Fibroblast of skin of right biceps (primary cell): ENCODE data around the gene WWC2.

Source experiments
- DNase-seq: peaks from one replicate; pipeline ENCODE4 v3.0.0-alpha.2; 2013

Gene WWC2

DNA sequence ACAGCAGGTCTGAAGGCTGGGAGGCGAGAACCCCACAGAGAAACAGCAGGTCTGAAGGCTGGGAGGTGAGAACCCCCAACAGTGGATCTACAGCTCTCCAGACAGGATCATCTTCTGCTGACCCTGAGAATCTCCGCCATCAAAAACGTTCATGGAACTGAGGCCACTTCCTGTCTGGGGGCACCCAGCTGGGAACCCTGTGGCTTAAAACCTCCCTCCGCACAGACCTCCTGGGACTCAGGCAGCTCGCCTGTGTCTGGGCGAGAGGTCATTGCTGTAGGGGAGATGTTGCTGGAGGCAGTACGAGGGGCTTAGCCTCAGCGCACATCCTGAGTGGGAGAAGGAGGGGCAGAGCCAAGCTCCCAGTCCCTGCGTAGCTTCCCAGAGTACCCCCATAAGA lies 238.3 kb downstream of the WWC2 start:
- no peak for DNase-seq

DNA sequence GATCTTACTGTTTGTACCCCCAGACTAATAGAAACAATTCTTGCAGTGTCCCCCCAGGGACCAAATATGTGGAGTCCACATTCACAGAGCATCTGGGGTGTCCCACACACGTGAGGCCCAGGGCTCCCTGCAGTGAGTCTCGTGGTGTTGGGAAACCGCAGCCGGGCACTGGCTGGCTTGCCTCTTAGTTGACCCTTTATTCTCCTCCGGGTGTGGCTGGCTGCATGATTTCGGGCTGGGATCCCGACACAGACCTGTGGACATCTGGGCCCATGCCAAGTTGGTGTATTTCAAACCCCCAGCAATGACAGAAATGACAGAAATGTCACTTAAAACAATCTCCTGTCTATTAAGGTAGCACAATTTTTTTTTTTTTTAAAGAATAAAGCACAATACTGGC lies 238.8 kb downstream of the WWC2 start:
- no peak for DNase-seq

DNA sequence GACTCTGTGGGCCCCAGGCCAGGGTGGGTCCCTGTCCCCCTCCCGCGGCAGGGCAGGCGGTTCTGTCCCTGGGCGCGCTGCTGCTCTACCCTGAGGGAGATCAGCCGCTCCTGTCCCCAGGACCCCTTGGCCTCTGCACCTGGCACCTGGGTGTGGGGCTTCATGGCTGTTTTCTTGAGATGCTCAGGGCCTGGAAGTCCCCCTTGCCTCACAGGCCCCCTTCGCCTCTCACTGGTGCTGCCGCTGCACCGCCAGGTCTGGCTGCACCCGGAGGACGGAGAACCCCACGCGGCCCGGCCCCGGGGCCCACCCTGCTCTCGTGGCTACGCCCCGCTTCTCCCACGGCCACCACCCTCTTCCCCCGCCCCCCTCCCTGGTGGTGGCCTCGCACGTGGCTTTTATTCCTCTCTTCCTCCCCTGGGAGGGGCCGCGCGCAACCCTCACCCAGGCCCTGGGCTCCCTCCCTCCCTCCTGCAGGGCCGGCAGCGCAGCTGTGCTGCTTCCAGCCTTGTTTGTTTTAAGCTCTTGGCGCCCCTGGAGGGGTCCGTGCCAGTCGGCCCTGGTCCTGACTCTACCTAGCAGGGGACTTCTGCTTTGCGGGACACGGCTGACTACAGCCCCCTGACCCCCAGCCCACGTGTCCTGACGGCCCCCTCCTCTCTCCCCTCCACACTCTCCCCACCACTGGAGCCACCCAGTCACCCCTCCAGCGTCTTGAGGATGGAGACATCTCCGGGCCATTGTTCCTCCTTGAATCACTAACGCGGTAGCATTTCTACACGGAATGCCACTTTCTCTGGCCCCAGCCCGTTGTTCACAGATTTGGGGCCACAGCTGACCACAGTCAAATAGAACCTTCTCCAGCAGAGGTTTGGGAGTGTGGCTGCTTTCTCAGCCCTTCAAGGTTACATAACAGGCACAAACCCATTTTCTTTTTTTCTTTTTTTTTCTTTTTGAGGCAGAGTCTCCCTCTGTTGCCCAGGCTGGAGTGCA lies 243.8 kb downstream of the WWC2 start:
- peak; percentile 44 for DNase-seq

DNA sequence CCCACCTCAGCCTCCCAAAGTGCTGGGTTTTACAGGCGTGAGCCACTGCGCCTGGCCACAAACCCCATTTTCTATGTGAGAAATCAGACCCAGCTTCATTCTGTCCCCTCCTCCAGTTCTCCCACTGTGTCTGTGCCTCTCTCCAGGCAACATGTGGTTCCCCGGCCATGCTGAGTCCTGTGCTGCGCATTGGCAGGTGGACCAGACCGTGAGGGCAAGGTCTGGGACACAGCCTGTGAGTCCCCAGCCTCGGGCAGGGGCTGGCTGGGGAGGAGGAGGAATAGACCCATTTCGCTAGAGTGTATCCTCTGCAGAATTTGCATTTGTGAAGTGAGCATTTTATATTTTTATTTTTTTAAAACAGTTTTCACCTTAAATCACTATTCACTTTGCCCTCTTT lies 244.7 kb downstream of the WWC2 start:
- no peak for DNase-seq

DNA sequence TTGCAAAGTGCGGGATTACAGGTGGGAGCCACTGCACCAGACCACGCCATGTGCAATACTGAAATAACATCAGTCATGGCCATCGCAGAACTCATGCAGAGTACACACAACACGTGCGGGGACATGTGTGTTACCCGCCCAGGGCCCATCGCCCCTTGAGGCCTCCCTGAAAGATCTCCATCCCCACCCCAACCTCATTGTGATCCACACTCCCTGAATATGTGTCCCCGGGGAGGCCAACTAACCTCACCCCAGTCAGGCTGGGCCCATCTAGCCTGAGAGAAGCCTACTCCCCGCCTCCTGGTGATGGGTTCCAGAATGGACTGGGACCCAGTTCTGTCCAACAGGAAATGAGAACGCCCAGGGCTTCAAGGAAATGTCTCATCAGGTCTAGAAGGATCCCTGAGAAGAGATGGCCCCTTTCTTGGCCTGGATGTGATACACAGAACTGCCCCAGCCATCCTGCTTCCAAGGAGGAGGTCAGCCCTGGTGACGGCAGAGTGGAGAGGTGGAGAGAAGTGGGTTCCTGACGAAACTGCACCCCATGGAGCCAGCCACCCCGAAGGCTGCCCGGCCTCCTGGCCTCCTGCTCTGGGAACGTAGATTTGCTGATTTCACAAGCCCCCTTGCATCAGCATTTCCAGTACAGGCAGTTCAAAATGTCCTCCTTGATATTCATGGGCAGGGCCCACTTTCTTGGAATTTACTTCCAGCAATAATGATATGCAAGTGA lies 245.6 kb downstream of the WWC2 start:
- no peak for DNase-seq

DNA sequence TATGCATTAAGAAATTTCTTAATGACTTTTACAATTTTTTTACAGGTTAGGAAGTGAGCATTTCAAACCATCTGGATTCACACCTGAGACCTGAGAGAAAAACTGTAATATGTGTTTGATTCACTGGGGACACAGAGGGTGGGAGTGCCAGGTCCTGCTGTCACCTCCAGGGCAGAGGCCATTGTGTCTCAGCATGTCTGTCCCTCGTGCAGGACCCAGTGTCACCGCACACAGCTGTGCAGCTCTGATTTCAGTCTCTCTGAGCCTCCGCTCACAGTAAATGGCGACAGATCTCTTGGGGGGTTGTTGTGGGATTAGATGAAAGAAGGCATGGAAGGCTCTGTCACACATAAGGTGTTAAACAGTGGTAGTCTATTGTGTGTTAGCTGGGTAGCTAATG lies 246.2 kb downstream of the WWC2 start:
- no peak for DNase-seq

DNA sequence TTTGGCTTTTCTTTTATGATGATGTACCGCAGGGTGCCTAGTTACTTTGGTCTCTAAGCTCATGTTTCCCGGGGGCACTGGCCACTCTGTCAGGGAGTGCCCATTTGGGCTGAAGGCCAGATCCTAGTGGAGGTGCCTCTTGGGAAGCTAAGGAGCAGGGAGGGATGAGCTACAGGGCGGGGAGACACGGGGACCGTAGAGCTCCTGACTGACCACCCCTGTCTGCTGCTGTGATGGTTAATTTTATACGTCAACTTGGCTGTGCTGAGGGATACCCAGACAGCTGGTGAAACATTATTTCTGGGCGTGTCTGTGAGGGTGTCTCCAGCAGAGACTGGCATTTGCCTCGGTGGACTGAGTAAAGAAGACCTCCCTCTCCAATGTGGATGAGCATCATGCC lies 248.1 kb downstream of the WWC2 start:
- no peak for DNase-seq

DNA sequence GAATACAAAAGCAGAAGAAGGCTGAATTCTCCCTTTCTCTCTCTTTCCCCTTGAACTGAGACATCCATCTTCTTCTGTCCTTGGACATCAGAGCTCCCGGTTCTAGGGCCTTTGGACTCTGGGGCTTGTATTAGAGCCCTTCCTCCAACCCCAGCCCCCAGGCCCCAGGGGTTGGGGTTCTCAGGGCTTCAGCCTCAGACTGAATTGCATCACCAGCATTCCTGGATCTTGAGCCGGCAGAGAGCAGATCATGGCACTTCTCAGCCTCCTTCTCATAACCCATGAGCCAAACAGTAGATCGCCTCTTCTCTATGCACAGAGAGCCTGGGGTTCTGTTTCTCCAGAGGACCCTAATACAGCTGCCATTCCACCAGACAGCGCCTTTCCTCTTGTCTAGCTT lies 248.5 kb downstream of the WWC2 start:
- peak; percentile 68 for DNase-seq

DNA sequence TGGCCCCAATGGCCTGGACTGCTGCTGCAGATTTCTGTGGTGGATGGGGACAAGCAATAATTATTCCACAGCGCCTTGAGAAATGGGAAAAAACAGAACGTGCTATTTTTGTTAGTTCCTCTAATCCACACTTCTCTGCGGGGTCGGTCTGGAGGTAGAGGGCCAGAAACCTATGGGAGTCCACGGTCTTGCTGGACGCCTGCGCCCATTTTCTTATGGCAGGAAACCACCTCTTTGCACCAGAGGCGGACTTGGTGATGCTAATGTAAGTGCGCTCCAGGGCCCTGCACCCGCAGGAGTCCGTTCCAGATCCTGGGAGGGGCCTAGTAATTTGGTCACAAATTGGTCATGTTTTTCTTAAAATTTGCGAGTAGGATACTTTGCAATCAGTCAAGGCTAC lies 249.1 kb downstream of the WWC2 start:
- DNase-seq, result no peak

DNA sequence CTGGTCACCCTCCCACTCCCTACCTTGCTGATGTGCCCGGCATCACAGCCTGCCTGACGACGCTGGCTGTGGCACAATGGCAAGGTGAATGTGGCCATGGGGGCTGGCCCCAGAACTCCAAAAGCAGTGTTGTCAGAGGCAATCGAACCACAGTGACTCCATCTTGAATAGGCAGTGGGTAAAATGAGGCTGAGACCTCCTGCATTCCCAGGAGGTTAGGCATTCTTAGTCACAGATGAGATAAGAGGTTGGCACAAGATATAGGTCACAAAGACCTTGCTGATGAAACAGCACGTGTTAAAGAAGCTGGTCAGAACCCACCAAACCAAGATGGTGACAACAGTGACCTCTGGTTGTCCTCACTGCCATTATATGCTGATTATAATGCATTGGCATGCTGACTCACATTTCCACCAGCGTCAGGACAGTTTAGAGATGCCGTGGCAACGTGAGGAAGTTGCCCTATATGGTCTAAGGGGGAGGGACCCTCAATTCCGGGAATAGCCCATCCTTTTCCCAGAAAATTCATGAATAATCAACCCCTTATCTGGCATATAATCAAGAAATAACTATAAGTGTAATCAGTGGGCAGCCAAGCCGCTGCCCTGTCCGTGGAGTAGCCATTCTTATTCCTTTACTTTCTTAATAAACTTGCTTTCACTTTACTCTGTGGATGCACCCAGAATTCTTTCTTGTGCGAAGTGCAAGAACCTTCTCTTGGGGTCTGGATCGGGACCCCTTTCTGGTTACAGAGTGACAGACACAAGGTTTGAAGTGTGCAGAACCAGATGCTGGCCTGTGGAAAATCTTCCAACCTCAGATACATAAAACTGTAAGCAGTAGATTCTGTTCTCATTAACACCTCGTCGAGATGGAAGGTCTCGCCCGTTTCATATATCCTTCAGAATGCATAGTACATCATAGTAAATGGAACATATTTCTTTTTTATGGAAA lies 249.9 kb downstream of the WWC2 start:
- DNase-seq, result peak; percentile 99

DNA sequence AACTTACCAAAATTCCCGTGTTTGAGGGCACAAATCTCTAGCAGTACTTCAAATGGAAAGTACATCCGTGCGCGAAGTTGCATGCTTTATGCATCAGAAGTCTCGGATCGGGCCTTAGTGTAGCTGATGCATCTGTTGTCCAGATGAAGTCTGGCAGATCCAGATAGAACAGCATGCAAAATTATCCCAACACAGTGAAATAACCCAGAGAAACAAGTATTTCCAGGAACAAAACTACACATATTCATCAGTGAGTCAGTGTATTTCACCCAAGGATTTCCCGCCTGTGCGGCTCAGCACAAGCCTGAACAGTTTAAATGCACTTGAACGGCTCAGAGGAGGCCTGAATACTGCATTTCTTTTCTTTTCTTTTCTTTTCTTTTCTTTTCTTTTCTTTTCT lies 250.6 kb downstream of the WWC2 start:
- DNase-seq, result peak; percentile 94

DNA sequence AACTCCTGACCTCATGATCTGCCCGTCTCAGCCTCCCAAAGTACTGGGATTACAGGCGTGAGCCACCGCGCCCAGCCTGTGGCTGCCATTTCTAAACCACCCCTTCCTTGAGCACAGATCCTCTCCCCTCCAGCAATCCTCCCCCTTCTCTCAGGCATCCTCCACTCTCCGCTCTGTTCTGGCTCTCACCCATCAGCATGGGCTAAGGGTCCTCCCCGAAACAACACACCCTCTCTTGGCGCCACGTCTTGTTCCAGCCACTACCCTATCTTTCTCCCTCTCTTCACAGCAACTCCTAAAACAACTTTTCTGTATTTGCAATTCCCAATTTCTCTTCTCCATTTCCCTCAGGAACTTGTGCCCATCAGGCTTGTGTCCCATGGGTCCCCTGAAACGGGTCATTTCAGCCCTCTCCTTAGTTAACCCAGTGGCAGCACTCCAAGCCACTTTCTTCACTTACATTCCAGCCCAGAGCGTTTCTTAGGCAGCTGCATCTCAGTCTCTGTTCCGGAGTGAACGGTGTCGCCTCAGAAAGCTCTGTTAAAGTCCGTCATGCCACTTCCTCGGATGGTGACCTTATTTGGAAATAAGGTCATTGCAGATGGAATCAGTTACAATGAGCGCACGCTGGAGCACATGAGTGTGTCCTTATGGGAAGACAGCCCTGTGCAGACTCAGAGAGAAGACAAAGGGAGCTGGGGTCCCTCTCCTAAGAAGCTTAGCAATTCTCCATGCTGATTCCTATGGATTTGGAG lies 251.4 kb downstream of the WWC2 start:
- peak; percentile 74 for DNase-seq

DNA sequence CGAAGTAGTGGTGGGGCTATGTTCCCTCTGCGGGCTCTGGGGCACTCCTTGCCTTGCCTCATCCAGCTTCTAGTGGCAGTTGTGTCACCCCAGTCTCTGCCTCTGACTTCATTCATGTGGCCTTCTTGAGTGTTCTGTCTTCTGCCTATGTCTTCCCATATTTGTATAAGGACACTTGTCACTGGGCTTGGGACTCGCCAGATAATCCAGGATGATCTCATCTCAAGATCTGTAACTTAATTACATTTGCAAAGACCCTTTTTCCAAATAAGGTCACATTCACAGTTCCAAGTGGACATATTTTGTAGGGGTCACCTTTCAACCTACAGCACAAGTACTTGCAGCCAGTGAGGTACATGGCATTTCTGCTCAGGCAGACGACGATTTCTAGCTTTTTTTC lies 253.5 kb downstream of the WWC2 start:
- no peak for DNase-seq

DNA sequence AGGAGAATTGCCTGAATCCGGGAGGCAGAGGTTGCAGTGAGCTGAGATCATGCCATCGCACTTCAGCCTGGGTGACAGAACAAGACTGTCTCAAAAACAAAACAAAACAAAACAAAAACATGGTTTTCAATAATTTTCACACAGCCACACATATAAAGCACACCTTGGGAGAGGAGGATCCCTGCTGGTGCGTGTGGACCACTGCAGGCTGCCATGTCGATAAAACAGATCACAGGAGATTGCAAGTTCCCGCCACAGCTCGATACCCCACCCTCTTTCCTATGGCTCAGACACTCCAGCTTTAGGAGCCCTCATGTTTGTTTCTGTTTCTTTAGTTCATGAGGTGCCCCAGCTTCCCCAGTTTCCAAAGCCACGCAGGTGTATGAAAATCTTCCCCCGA lies 254.5 kb downstream of the WWC2 start:
- DNase-seq, result no peak

DNA sequence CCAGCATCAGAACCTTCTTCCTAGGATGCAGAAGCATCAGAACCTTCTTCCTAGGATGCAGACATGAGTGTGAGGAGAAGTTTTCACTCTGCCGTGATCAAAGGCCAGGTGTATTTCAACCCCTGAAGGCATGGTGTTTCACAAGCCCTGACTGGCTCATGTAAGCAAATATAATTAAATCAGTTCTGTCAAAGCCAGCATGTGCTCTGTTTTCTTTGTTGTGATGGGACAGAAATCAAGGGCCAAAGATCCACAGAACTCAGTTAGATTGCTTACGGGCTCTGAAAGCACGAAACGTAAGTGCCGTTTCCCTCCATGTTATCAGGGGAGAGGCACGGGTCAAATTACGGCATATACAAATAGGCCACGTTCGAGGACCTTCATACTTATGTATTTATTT lies 255.2 kb downstream of the WWC2 start:
- no peak for DNase-seq

DNA sequence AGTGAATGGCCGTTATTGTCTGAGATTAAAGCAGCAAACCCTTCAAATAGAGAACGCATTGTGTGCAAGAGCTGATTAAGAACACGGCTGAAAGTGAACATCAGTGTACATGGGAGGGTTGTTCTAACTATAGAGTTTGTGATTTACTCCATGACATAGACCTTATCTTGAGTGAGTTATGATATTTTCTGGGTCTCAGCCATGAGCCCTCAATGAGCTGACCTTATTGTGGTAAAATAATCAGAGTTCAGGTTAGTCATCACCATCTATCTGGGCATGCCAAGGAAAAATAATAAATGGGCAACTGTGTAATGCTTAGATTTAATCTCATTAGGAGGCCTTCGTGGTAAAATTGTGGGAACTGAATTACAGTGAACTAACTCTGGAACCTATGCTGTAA lies 256.3 kb downstream of the WWC2 start:
- DNase-seq, result peak; percentile 87

DNA sequence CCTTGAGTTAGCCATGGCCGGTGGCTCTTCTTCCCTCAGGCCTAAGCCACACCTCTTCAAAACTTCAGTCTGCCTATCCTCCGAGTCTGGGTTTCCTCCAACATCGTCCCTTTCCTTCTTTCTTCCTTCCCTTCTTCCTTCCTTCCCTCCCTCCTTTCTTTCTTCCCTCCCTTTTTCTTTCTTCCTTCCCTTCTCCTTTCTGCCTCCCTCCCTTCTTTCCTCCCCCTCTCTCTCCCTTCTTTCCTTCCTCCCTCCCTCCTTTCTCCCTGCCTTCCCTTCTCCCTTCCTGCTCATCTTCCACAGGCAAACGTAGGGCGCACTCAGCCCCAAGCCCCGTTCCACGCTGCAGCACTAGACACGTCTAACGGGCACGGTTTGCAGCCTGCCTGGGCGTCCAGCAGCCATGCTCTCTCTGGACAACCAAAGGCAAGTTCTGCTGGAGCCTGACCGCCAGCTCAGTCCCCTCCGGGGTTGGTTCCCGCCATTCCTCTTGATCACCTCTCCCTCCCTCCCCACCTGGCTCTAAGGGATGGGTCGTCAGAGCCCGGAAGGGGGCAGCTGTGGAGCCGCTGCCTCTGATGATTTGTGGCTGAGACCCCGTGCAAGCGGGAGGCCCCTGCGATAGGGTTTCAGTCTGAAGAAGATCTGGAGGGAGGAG lies 257.2 kb downstream of the WWC2 start:
- no peak for DNase-seq

DNA sequence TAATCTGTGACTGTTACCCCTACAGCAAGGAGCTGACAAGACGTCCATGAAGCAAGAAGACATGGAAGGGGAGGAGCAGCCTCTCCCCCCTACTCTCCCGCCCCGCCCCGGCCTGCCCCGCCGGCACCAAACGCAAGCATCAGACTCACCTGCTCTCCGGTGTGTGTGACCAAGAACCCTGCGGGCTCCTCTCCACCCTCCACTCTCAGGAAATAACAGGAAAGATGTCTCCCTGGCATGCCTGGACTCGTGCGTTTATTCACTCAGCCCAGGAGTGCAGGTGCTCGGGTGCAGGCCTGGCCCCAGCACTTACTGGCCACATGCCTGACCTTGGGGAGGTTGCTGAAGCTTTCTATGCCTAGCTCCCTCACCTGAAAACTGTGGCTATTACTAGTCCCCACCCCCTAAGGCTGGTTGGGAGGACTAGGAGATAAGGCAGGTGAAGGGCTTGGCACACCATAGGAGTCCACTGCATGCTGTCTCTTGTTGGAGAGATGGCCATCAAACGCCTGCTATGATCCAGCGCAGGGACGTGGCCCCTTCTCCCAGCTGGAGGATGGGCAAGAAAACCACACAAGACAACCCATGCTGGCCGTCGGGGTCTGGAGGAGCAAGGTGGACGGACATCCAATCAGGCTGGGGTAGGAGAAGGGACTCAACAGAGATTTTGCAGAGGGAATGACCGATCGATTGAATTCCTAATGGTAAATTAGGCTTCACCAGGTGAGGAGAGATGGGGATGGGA lies 258.0 kb downstream of the WWC2 start:
- DNase-seq, result no peak

DNA sequence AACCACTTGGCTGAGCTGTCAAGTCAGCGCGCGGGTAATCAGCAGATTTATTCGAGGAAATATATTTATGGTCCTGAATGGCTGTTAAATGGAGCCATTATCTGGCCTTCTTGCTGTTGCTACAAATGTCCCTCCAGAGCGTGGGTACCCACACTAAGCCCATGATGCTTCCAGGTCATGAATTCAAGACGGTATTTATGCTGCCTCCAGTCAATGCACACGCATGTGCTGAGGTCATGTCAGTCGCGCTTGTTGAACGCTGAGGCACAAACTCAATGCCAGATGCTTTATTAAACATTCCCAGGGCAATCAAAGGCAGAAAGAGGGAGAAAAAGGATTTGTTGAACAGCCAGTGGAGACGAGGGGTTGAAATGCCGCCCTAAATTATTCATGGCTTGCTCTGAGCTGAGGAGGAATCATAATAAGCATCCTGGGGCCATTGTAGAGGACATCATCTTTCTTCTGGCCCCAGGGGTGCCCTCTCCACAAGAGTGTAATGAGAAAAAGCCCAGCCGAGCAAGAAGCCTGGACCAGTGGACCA lies 259.2 kb downstream of the WWC2 start:
- DNase-seq, result no peak

DNA sequence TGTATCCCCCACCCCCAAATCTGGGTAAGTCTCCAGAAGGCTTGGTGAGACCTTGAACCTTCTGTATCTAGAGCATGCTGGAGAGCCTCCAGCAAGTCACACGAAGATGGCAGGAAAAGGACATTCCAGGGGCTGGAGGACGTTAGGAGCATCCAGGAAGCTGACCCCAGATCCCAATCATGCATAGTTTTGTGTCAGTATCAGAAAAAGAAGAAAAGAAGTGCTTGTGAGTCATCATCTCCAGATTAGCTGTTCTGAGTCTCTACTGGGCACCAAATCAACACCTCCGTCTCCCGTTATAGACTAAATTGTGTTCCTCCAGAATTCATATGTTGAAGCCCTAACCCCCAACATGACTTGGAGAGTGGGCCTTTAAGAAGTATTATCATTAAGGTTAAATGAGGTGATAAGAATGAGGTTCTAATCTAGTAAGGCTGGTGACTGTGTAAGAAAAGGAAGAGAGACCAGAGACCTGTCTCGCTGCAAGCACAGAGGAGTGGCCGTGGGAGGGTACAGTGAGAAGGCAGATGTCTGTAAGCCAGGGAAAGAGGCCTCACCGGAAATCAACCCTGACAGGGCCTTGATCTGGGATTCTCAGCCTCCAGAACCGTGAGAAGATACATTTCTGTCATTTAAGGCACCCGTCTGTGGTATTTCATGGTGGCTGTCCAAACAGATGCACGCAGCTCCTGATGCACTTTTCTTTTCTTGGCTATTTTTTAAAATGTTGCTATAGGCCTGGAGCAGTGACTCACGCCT lies 261.3 kb downstream of the WWC2 start:
- peak; percentile 89 for DNase-seq
